ENCODE measurements around the gene CFH.
"Not testable (repeated sequence)": the region's sequence is repeated elsewhere in the genome, so short reads cannot be mapped to it uniquely, and the experiment has no call there.

CFH gene

DNA sequence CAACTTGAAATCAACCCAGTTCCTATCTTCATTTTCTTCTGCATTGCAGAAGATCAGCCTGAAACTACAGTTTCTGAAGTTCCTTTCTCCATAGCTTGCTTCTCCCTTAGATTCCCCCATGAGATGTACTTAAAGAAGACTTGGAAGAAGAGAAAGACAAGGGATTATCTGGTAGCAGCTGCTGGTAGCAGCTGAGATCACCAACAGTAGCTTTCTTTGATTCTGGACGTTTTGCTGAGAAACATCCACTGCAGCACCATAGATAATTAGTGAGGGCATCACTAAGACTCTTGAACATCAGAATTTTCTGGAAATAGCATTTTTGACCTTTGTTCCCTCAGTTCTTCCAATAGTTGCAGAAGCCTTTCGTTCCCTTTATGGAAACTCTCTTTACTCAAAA, 122.3 kb downstream of the CFH start:
- no peak for DNase-seq

DNA sequence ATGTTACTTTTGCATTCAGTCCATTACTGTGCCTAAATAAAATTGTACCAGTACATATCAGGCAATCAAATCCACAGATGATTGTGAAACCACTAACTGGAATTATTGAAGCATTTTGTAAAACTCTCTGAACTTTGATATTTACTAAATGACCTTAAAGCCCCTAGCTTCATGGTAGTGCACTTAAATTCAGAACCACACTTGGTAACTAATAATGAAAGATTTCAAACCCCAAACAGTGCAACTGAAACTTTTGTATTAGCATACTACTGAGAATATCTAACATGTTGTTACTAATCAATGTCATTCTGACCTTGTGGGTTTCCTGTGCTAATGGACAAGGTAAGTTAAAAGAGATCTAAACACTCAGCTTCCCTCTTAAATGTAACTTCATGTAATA, 122.8 kb downstream of the CFH start, which contains the start of gene CFHR3:
Gene CFHR3 (plus strand): TSS at position 238 of the 400 bp plus-strand sequence. CDS start 47 bp downstream, at position 285.
- no peak for DNase-seq

DNA sequence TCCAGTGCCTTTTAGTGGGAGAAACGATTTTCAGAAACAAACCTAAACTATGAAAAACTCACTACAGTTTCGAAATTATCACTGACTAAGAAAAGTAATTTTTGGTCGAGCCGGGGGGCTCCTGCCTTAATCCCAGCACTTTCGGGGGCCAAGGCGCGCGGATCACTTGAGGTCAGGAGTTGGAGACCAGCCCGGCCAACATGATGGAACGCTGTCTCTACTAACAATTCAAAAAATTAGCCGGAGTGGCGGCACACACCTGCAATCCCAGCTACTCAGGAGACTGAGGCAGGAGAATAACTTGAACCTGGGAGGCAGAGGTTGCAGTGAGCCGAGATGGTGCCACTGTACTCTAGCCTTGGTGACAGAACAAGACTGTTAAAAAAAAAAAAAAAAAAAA, 125.8 kb downstream of the CFH start:
- DNase-seq, result no peak

GRCh38 chr1:196779093-196779492, 127.2 kb downstream of the CFH start:
- no peak for DNase-seq

DNA sequence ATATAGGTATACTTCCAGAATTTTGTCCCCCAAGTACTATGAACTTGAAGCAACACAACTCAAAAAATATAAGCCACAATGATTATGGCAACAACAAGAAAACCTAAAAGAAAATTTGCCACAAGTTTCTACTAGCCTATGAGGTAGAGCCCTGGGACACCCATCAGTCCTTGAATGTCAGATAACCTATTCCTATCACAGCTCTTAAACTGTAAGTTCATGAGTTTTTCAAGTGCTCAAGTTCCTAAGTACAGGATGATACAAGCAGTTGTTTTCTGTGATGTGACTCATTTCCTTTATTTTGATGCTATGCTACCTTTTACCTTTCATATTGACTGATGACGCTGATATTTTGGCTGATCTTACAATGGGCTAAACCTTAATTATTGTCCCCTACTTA, 139.4 kb downstream of the CFH start:
- DNase-seq, result not testable (repeated sequence)

DNA sequence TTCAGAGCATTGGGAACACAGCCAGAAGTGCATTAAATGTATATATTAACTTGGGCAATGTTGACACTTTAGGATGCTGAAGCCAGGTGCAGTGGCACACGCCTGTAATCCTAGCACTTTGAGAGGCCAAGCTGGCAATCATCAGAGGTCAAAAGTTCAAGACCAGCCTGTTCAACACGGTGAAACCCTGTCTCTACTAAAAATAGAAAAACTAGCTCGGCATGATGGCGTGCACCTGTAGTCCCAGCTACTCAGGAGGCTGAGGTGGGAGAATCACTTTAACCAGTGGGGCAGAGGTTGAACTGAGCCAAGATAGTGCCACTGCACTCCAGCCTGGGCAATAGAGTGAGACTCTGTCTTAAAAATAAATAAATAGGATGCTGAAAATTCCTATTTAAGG, 142.3 kb downstream of the CFH start:
- peak; percentile 64 for DNase-seq
